GM19043 (cell line): ENCODE measurements around the gene COL9A1.
"Not testable (repeated sequence)": the region's sequence is repeated elsewhere in the genome, so short reads cannot be mapped to it uniquely, and the experiment has no call there.

ENCODE experiments used
- ATAC-seq: cut with Tn5 transposase; IDR thresholded peaks from one replicate; pipeline ENCODE4 v1.9.1; 2021; ENCODE audit warnings: low read depth; ENCODE audit not compliant: unreplicated experiment

The COL9A1 gene

DNA sequence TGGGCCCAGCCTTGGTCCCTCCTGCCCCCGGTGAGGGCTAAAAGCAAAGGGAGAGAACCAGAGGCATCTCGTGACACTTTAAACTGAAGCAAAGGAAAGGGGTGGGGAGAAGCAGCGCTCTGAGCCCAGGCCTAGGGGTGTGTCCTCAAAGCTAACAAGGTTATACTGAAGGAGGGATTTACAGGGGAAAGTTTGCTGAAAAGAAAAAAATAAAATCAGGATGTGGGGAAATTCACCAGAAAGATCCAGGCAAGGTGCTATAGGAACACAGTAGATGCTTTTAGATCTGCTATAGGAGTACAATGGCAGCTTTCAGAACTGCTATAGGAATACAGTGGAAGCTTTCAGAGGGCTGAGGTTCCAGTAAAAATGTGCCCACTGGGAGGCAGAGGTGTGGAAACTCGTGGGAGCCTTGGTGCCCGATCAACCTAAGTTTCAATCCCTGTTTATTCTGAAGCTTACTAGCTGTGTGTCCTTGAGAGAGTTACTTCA is at the start of gene COL9A1:
COL9A1 (minus strand) TSS at position 51 of the 492 bp plus-strand sequence. CDS start 160 bp downstream, outside the sequence.
- no peak for ATAC-seq

DNA sequence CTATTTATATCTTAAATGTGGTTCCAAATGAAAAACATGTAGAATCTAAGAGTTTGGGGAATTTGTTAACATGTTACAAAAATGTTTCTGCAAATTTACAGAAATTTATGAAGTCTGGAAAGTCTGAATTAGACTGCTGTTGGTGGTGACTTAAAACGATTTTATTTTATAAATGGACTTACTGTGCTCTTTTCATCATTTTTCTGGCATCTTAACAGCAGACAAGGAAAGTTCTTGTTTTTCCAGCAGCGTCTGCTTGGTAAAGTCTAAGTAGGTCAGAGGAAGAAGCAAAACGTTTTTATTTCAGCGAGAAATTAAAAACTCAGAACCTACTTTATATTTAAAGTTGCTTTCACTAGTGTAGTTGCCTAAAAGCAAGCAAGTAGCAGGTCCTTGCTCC is 48.6 kb upstream of the COL9A1 start:
- ATAC-seq, result no peak

DNA sequence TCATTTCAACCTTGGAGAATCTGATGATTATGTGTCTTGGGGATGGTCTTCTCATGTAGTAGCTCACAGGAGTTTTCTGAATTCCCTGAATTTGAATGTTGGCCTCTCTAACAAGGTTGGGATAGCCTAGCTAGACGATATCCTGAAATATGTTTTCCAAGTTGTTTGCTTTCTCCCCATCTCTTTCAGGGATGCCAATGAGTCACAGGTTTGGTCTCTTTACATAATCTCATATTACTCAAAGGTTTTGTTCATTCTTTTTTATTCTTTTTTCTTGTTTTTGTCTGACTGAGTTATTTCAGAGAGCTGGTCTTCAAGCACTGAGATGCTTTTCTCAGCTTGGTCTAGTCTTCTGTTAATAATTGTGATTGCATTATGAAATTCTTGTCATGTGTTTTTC is 42.7 kb upstream of the COL9A1 start:
- ATAC-seq, result no peak

DNA sequence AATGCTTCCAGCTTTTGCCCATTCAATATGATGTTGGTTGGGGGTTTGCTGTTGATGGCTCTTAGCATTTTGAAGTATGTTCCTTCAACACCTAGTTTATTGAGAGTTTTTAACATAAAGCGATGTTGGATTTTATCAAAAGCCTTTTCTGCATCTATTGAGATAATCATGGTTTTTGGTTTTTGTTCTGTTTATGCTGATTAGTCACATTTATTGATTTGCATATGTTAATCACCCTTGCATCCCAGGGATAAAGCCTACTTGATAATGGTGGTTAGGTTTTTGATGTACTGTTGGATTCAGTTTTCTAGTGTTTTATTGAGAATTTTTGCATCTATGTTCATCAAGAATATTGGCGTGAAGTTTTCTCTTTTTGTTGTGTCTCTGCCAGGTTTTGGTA is 40.4 kb upstream of the COL9A1 start:
- ATAC-seq, result no peak

DNA sequence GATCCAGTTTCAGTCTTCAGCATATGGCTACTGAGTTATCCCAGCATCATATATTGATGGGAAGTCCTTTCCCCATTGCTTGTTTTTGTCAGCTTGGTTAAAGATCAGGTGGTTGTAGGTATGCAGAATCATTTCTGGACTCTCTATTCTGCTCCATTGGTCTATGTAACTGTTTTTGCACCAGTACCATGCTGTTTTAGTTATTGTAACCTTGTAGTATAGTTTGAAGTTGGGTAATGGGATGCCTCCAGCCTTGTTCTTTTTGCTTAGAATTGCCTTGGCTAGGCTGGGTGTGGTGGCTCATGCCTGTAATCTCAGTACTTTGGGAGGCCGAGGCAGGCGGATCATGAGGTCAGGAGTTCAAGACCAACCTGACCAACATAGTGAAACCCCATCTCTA is 36.9 kb upstream of the COL9A1 start:
- not testable (repeated sequence) for ATAC-seq

DNA sequence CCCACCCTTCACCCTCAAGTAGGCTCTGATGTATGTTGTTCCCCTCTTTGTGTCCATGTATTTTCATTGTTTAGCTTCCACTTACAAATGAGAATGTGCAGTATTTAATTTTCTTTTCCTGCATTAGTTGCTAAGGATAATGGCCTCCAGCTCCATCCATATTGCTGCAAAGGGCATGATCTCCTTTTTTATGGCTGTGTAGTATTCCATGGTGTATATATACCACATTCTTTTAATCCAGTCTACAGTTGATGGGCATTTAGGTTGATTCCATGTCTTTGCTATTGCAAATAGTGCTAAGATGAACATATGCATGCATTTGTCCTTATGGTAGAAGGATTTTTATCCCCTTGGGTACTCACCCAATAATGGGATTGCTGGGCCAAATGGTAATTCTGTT is 35.9 kb upstream of the COL9A1 start:
- ATAC-seq, result no peak

DNA sequence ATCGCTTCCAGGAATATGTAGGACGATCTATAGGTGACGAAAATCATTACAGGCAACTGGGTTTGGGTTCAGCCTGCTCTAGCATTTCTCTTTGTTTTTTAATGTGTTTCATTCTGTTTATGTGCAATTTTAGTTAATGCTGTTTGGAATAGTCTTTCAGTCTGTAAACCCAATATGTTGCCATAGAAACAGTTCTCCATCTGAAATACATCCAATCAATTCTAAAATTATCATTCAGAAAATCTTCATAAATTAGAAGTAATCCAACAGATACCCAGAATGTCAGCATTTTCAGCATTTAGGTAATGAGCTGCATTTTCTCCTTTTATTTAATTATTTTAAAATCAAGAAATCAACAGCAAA is 34.8 kb upstream of the COL9A1 start:
- no peak for ATAC-seq

DNA sequence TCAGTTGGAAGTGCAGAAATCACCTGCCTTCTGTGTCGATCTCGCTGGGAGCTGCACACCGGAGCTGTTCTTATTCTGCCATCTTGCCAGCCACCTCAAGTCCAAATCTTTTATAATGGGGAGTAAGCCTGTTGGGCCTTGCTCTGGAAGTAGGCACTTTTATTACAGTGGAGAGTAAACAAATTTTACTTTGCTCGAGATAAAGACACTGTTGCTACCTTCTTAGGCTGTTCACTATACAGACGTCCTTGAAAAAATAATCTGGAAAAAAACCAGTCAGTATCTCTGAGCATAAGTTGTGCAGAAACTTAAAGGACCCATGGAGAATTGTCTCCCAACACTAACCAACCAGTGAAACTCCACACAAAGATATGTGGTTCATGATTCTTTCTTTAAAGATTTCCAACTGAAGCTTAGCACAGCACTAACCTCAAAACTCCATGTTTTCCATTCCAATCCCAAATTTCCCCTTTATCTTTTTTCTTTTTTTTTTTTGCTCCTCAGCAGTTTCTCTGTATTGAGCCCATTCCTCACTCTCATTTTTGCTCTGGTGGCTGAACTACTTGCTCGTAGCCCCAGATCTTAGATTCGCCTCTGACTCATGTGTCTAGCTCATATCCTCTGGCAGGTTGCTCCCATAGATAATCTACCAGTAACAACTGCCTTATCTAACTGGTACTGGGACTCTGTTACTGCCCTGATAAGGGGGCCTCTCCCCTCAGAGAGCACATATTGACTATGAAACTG is 34.3 kb upstream of the COL9A1 start:
- ATAC-seq, result no peak

DNA sequence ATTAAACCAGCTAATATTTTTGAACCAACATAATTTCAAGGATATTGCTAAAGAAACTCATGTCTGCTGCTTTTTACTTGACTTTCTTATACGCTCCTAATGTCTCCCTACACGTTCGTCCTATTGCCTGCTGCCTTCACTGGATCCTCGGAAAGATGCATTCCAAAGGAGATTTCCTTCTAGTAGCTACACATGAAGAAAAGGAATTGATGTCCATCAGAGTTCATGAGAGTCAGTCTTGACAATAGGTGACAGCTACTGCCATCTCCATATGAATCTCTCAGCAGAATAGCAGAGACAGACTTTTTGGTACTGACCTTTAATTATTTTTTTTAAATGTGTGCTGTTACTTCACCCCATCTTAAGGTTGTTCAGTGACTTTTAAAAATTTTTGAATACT is 24.2 kb upstream of the COL9A1 start:
- ATAC-seq, result no peak

DNA sequence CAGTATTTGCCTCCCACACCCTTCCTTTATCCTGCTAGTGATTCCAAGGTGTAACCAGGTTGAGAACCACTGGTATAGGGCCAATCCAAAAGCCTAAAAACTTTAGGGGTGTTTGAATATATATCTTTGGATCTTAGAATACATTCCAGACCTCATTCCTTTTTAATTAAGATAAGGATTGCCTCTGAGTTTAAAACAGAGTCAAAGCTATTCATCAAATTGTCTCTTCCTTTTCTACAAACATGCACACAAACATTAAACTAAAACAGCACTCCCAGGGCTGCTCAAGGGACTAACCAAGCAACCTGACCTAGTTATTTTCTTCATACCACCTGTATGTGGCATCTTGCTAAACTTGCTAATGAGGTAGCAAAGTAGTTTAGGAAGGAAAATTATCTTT is 22.1 kb upstream of the COL9A1 start:
- no peak for ATAC-seq

DNA sequence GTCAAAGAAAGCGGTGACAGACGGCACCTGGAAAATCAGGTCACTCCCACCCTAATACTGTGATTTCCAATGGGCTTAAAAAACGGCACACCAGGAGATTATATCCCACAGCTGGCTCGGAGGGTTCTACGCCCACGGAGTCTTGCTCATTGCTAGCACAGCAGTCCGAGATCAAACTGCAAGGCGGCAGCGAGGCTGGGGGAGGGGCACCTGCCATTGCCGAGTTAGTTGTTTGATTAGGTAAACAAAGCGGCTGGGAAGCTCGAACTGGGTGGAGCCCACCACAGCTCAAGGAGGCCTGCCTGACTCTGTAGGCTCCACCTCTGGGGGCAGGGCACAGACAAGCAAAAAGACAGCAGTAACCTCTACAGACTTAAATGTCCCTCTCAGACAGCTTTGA is 14.9 kb upstream of the COL9A1 start:
- not testable (repeated sequence) for ATAC-seq

DNA sequence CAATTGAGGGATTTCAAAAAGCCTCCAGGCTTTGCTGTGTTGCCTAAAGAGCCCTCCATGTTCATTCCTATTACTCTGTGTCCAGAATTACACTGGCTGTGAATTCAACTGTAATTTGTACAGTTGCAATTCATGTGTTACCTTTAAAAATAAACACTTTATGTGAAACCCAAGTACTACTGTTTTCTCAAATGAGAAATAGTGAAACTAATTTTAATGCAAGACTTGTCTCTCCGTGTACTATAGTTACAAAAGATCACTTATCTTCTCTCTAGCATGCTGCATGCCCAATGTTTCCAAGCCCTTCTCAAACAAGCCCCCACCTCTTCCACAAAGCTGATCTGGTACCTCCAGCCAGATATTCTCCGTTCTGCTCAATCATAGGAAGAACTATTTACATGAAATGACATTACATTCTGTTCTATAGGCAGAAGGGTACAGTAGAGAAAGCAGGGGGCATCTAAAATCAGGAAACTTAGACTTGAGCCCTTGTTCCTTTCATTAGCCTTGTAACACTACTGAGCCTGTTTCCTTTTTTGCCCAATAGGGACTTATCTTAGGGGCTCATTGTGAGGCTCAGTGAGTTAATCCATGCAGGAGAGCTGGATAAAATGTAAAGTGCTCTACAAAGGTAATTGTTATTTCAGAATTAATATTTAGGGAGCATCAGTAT is 12.3 kb upstream of the COL9A1 start:
- ATAC-seq, result no peak

DNA sequence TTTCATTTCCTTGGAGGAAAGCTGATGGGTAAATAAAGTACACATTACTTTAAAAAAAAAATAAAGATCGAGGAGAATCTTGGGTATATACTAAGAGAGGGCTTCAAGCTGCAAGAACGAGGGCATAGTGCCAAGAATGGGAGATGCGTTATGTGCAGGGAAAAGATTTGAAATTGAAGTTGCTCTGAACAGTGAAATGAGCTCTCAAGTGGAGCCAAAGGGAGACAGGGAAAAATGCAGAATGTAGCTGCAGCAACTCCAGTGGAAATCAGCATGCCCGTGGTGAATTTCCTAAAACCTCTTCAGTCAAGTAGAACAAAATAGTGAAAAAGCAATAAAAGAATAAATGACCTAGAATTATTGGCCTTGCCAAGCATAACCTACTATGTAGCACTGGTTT is 11.4 kb upstream of the COL9A1 start:
- ATAC-seq, result no peak

DNA sequence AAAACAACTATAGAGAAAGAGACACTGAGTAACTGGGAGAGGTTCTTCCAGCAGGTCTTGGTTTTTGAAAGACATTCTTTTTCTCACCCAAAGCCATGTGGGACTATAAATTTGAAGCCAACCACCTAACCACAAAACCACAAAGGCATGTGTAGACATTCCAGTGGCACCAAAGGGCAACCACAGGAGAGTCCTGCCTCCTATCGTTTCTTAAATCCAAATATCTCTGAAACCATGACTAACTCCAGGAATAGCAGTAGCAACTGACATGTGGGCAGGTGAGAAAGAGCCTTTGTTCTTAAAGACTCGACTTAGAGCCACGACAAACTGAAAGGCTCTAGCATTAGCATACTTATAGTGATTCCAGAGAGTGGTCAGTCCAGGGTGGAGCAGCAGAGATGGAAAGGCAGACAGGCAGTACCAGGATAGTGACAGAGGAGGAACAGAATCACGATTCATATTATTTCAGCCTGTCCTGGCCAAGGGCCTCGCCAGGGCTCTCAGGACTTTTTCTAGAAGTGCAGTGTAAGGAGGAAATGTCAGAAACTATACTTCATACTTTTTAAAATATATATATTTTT is 9.4 kb upstream of the COL9A1 start:
- ATAC-seq, result no peak

DNA sequence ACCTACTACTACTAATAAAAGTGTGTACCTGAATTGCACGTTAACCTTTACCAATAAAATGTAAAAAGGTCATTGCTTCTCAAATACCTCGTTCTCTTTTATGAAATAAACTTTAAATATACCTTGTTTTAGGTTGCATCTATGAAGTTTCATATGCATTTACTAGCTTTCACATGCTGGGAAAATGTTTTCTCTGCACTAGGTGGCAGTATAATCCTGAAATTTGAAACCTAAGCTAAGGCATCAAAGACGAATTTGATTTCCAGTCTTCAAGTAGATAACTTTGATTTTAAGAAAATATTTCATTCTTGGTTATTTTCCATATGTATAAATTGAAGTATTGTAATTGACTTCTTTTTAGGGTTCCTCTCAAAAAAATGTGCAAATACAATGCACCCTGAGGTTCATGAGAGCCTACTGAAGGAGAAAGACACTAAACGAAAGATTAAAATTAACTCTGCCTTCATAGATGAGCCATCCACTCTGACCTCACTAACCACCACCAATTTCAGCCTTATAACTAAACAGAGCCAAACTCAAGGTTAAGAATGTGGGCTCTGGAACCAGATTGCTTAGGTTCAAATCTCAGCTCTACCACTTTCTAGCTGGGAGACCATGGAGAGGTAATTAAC is 7.3 kb upstream of the COL9A1 start:
- no peak for ATAC-seq

DNA sequence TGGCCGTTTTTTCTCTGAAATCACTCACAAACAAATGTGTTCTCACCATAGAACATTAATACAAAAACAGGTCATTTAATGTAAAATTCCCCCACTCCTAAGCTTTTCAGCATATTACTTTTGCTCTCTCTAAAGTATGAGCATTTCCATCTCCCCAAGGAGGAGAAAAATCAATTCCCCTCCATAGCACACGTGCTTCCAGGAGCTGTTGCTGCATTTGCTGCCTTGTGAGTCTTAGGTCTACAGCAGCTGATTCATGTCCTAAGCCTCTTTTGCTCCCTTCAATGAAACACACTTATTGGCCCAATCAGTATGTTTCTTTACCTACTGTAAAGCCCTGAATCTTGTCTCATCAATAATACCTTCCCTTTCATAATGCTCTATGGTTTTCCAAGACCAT is 6.4 kb upstream of the COL9A1 start:
- ATAC-seq, result no peak

DNA sequence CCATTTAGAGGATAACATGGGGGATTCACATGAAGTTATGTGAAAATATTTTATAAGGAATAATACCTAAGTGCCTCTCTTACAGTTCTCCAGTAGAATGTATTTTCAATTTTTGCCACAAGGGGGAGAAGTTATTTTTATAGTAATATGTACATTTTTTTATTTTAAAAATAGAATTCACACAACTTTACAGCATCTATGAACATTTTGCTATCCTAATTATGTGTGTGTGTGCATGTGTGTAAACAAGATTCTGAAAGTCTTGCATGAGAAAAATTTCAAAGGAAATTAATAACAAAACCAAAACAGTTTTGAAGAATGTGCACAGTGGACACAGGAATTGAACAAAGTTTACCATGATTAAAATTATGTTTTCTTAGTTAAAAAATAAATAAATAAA is 5.3 kb upstream of the COL9A1 start:
- not testable (repeated sequence) for ATAC-seq

DNA sequence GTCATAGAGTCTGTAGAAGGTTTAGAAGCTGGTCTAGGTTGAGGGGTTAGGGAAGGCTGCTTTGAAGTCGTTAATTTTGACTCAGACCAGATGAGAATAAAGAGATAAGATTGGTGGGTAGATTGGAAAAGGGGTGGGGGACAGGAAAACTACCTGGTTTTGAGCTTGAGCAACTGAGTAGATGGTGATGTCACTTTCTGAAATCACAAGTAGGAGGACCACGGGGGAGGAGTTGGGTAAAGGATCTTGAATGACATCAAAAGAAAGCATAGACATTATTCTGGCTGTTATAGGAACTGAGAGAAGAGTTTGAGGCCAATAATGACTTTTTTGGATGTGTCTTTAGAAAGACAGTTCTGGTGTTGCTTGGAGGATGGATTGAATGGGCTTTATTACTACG is 4.1 kb upstream of the COL9A1 start:
- no peak for ATAC-seq

DNA sequence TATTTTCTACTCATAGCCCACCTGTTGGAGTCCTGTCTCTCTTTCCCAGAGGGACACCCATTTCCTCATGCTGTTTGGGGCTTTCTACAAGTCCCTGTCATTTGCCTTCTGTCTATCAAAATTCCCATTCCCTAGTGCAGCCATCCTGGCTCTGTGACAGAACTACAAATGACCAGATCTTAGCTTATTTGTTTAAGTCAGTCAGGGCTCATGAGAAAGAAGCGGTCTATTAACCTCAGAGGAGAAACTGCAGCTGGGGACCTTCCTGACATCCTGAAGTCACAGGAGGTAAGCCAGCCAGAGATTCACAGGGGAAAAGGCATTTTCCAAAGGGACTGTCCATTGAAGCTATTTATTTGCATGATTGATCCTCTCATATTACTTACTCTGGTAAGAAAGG is 1.7 kb upstream of the COL9A1 start:
- ATAC-seq, result no peak

DNA sequence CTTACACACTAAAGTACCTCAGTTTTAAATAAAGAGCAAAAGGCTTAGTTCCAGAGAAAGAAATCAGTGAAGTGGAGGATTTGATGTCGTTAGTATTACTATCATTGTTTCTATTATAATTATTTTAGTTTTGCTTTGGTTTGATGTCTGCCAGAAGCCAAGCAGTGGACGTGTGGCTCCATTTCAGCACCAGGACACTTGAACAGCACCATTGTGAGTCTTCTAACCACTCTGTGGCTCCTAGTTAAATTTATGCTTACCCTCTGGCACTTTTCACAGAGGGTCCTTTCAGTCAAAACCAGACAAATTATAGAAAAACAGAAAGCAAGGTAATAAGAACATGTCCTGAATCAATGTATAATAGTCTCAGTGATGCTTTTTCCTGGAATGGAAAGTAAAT is 3.4 kb downstream of the COL9A1 start:
- ATAC-seq, result no peak

DNA sequence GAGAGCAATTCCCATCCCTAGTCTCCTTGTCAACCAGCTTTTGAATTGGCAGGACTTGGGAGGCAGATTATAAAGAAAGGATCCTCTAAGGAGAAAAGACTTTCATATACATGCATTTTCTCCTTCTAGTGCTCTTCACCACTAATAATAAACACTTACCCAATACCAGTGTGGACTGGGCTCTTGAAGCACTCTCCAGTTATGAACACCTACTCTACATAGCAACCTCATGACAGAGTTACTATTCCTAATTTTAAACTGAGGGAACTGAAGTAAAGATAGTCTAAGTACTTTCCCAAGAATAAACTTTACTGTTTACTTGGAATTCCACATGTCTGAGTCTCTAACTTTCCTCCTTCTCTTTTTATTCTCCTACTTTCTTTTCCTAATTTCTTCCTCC is 4.8 kb downstream of the COL9A1 start:
- no peak for ATAC-seq
